Transverse colon (tissue), 4 donors: ENCODE measurements around the gene SOX1.

Experiments used
- POLR2AphosphoS5 ChIP-seq, 3 donors: sonication (generic); formaldehyde crosslinking; IDR thresholded peaks; one replicate each; pipeline ENCODE4 v1.6.1; 2016; ENCODE audit warnings: antibody characterized with exemption in 3 of 3
- TF ChIP-seq, protein P1 (sequence below), 5 experiments: fragments of 200-600 bp in 3 of 5; fragments of 450-650 bp in 2 of 5; sonication (generic) in 3 of 5; IDR thresholded peaks; 1 replicate in 2 of 5; 2 replicates in 3 of 5; pipeline ENCODE4 v1.5.1; 2016 to 2017; ENCODE audit warnings: antibody characterized with exemption in 5 of 5, inconsistent platforms in 3 of 5, mild to moderate bottlenecking in 2 of 5, moderate library complexity in 1 of 5

DNA sequence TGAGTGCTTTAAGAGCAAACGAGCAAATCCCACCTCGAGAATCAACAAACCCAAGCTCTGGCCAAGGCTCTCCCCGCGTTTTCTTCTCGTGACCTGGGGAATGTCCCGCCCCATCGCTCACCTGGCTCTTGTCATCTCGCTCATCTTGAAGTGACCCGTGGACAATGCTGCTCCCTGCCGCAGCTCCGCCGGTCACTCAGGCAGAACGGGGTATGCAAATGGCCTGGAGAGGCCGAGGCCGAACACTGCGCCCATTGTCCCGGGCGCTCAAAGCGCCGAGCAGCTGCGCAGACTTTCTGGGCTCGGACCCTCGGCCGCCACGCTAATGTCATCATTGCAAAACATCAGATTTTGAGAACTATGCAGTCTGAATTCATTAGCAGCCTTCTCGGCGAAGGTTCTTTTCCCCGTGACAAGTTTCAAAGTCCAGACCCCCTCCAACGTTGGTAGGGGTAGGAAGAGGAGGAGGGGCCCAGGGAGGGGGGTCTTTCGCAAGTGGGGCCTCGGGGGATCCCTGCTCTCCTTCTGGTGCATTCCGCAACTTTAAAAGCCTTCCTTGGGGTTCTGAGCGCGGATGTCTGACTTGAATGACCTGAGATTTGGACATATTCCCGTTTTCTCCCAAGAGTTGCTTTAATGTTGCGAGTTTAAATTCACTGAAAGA is 39.7 kb downstream of the SOX1 start:
- TF ChIP-seq, protein P1, sequence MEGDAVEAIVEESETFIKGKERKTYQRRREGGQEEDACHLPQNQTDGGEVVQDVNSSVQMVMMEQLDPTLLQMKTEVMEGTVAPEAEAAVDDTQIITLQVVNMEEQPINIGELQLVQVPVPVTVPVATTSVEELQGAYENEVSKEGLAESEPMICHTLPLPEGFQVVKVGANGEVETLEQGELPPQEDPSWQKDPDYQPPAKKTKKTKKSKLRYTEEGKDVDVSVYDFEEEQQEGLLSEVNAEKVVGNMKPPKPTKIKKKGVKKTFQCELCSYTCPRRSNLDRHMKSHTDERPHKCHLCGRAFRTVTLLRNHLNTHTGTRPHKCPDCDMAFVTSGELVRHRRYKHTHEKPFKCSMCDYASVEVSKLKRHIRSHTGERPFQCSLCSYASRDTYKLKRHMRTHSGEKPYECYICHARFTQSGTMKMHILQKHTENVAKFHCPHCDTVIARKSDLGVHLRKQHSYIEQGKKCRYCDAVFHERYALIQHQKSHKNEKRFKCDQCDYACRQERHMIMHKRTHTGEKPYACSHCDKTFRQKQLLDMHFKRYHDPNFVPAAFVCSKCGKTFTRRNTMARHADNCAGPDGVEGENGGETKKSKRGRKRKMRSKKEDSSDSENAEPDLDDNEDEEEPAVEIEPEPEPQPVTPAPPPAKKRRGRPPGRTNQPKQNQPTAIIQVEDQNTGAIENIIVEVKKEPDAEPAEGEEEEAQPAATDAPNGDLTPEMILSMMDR (IDR thresholded peaks at IDR 0.05), result no peak
- TF ChIP-seq POLR2AphosphoS5 (IDR thresholded peaks at IDR 0.05), result no peak
